RWPE2 (cell line): ENCODE measurements around the gene ZMYND15.

Experiments
- ATAC-seq: fragments of 200-7000 bp; cut with Tn5 transposase; 3 replicates; pipeline ENCODE4 v1.9.1; 2021; ENCODE audit warnings: low read depth
- DNase-seq: peaks from one replicate; pipeline ENCODE4 v3.0.0-alpha.2; 2020; ENCODE audit warnings: low spot score
- H3K27ac ChIP-seq: fragments of 450-650 bp; 2 replicates; pipeline ENCODE4 v1.5.1; 2017; ENCODE audit warnings: mild to moderate bottlenecking; ENCODE audit not compliant: poor library complexity, severe bottlenecking
- H3K27me3 ChIP-seq: fragments of 250-450 bp; sonication (Bioruptor Pico); 2 replicates; pipeline ENCODE4 v1.5.1; 2021; ENCODE audit warnings: mild to moderate bottlenecking, moderate library complexity; ENCODE audit not compliant: insufficient read depth, poor library complexity, severe bottlenecking
- H3K36me3 ChIP-seq: fragments of 250-450 bp; sonication (Bioruptor Pico); 2 replicates; pipeline ENCODE4 v1.5.1; 2020; ENCODE audit warnings: low read depth, mild to moderate bottlenecking, moderate library complexity
- H3K4me1 ChIP-seq: fragments of 250-450 bp; sonication (Bioruptor Pico); 2 replicates; pipeline ENCODE4 v1.5.1; 2021; ENCODE audit warnings: mild to moderate bottlenecking, moderate library complexity; ENCODE audit not compliant: insufficient read depth, poor library complexity, severe bottlenecking
- H3K4me3 ChIP-seq: fragments of 250-450 bp; sonication (Bioruptor Pico); 2 replicates; pipeline ENCODE4 v1.5.1; 2021; ENCODE audit warnings: mild to moderate bottlenecking, moderate library complexity; ENCODE audit not compliant: severe bottlenecking
- H3K9me3 ChIP-seq: fragments of 250-450 bp; sonication (Bioruptor Pico); 2 replicates; pipeline ENCODE4 v1.5.1; 2021; ENCODE audit warnings: mild to moderate bottlenecking, moderate library complexity; ENCODE audit not compliant: severe bottlenecking
- TF ChIP-seq, protein P1 (sequence below): fragments of 450-650 bp; IDR thresholded peaks from one replicate; pipeline ENCODE4 v1.5.1; 2017; ENCODE audit warnings: mild to moderate bottlenecking, moderate library complexity; ENCODE audit not compliant: poor library complexity, severe bottlenecking

The ZMYND15 gene

DNA sequence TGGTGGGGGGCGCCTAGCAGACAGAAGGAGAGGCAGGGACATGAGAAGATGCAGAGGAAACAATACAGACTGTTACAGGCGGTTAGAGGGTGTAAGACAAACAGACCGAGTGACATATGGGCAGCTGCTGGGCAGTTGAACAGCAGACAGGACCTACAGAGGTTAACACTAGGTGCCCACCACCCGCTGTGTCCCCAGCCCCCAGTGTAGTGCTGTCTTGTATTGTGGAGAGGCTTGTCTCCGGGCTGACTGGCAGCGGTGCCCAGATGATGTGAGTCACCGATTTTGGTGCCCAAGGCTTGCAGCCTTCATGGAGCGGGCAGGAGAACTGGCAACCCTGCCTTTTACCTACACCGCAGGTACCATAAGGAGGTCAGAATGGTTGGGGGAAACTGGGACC, 2.5 kb downstream of the ZMYND15 start:
- Histone ChIP-seq H3K27me3 (no peaks in the 10 kb centered on the region), H3K36me3 (no peaks in the 10 kb centered on the region), H3K9me3 (no peaks in the 10 kb centered on the region), H3K27ac (no peak overlapping the region), H3K4me1 (no peaks in the 10 kb centered on the region), H3K4me3 (no peak overlapping the region)
- DNase-seq (no peak), ATAC-seq (no peak)
- TF ChIP-seq, protein P1, sequence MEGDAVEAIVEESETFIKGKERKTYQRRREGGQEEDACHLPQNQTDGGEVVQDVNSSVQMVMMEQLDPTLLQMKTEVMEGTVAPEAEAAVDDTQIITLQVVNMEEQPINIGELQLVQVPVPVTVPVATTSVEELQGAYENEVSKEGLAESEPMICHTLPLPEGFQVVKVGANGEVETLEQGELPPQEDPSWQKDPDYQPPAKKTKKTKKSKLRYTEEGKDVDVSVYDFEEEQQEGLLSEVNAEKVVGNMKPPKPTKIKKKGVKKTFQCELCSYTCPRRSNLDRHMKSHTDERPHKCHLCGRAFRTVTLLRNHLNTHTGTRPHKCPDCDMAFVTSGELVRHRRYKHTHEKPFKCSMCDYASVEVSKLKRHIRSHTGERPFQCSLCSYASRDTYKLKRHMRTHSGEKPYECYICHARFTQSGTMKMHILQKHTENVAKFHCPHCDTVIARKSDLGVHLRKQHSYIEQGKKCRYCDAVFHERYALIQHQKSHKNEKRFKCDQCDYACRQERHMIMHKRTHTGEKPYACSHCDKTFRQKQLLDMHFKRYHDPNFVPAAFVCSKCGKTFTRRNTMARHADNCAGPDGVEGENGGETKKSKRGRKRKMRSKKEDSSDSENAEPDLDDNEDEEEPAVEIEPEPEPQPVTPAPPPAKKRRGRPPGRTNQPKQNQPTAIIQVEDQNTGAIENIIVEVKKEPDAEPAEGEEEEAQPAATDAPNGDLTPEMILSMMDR: no peak

- TF ChIP-seq, protein P1: no peak
- Histone ChIP-seq H3K27me3 (no peaks in the 10 kb centered on the region), H3K27ac (no peak overlapping the region), H3K9me3 (no peaks in the 10 kb centered on the region), H3K4me1 (no peaks in the 10 kb centered on the region), H3K4me3 (no peak overlapping the region), H3K36me3 (no peaks in the 10 kb centered on the region)
- ATAC-seq (no peak), DNase-seq (no peak)
Observed at GRCh38 chr17:4742629-4743028, 3.0 kb downstream of the ZMYND15 start.

GRCh38 chr17:4743216-4743615, 3.6 kb downstream of the ZMYND15 start:
- DNase-seq (no peak), ATAC-seq (no peak)
- Histone ChIP-seq H3K9me3 (no peaks in the 10 kb centered on the region), H3K4me3 (no peak overlapping the region), H3K36me3 (no peaks in the 10 kb centered on the region), H3K27me3 (no peaks in the 10 kb centered on the region), H3K4me1 (no peaks in the 10 kb centered on the region), H3K27ac (no peak overlapping the region)
- TF ChIP-seq, protein P1: no peak

DNA sequence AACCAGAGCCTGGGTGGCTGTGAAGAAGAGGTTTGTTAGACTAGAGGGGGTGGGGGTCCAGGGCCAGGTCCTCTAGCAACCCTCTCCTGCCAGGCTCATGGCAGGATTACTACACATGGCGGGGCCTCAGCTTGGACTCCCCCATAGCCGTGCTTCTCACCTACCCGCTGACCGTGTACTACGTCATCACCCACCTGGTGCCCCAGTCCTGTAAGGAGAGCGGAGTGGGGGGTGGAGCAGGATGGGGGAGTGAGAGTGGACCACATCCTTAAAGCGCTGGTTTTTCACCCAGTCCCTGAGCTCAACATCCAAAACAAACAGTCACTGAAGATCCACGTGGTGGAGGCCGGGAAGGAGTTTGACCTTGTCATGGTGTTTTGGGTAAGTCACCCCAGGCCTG, 4.3 kb downstream of the ZMYND15 start:
- Histone ChIP-seq H3K36me3 (no peaks in the 10 kb centered on the region), H3K4me1 (no peaks in the 10 kb centered on the region), H3K4me3 (no peak overlapping the region), H3K27me3 (no peaks in the 10 kb centered on the region), H3K9me3 (no peaks in the 10 kb centered on the region), H3K27ac (no peak overlapping the region)
- TF ChIP-seq, protein P1: no peak
- ATAC-seq (no peak), DNase-seq (no peak)

DNA sequence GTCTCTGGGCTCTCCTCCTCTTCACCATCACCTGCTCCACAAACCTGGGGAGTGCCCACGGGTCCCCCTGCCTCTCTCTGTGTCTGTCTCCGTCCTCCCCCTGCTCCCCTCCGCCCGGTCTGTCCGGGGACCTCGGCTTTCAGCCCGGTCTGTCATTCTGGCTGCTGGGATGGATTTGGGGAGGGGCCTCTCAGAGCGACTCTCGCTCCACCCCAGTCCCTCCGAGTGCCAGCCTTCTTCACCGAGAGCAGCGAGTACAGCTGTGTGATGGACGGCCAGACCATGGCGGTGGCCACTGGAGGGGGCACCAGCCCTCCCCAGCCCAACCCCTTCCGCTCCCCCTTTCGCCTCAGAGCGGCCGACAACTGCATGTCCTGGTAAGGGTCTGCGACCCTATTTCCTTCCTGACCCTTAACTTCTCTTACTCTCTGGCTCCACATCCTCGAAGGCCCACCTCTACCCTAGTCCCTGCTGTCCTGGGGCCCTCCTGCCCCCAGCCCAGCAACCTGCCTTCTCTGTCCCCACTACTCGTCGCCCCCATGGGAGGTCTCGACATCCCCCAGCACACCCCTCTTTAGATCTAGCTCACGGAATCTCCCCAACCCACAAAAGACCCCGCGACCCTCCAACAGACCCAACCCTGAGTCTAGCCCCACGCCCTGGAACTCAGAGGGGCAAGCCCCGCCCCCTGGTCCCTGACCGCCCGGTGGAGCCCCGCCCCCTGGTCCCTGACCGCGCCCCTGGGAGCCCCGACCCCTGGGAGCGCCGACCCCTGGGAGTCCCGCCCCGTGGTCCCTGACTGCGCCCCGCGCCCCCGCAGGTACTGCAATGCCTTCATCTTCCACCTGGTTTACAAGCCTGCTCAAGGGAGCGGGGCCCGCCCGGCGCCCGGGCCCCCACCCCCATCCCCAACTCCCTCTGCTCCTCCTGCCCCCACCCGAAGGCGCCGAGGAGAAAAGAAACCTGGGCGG, 5.7 kb downstream of the ZMYND15 start:
- DNase-seq (no peak), ATAC-seq (no peak)
- H3K36me3 ChIP-seq: no peaks in the 10 kb centered on the region
- H3K27me3 ChIP-seq: no peaks in the 10 kb centered on the region
- H3K4me1 ChIP-seq: no peaks in the 10 kb centered on the region
- no peak overlapping the region for H3K27ac ChIP-seq
- H3K4me3 ChIP-seq: no peak overlapping the region
- TF ChIP-seq, protein P1: no peak
- H3K9me3 ChIP-seq: no peaks in the 10 kb centered on the region
